HUDEP-2 (cell line): ENCODE results near the gene PPWD1.
"Not testable (repeated sequence)": the region's sequence is repeated elsewhere in the genome, so short reads cannot be mapped to it uniquely, and the experiment has no call there.

Experiments used
- DNase-seq, 76 experiments: peaks; one replicate each; lab custom pipeline; 2025; ENCODE audit not compliant: unreplicated experiment in 76 of 76; lab: John Stamatoyannopoulos, UW

PPWD1 gene

GRCh38 chr5:65562731-65563701 lies at the start of gene PPWD1, which contains the start of gene CENPK:
Gene PPWD1, plus strand, starts transcription at chr5:65563296. Its CDS starts 15 bp downstream, at chr5:65563311.
Gene CENPK, minus strand, starts transcription at chr5:65563168. Its CDS starts 8,261 bp downstream, at chr5:65554907.
- peak in 75 of 76 experiments; percentile 47 to 95 (median 90) for DNase-seq

- no peak for DNase-seq
These were observed 37.4 kb upstream of the PPWD1 start for GRCh38 chr5:65525726-65526125.

- no peak for DNase-seq
These were observed 32.2 kb upstream of the PPWD1 start for GRCh38 chr5:65530904-65531303.

GRCh38 chr5:65535529-65535987 lies 27.5 kb upstream of the PPWD1 start:
- no peak for DNase-seq

GRCh38 chr5:65539827-65540226 lies 23.3 kb upstream of the PPWD1 start:
- DNase-seq, result peak in 12 of 76 experiments; percentile 3 to 49 (median 13)

GRCh38 chr5:65544473-65544872 lies 18.6 kb upstream of the PPWD1 start:
- no peak for DNase-seq

- DNase-seq, result no peak
These were observed 17.0 kb upstream of the PPWD1 start for GRCh38 chr5:65546141-65546540.

- no peak for DNase-seq
These were observed 14.8 kb upstream of the PPWD1 start for GRCh38 chr5:65548281-65548680.

GRCh38 chr5:65553941-65554340 lies 9.2 kb upstream of the PPWD1 start:
- no peak for DNase-seq

- DNase-seq, result no peak
These were observed 7.8 kb upstream of the PPWD1 start for GRCh38 chr5:65555287-65555686.

- no peak for DNase-seq
These were observed 6.9 kb upstream of the PPWD1 start for GRCh38 chr5:65556181-65556580.

- DNase-seq, result no peak
These were observed 6.4 kb upstream of the PPWD1 start for GRCh38 chr5:65556718-65557117.

- DNase-seq, result no peak
These were observed 681 bp downstream of the PPWD1 start for GRCh38 chr5:65563777-65564176.

- DNase-seq, result no peak
These were observed 3.4 kb downstream of the PPWD1 start for GRCh38 chr5:65566505-65566904.

- DNase-seq, result no peak
These were observed 7.6 kb downstream of the PPWD1 start for GRCh38 chr5:65570598-65571226.

- no peak for DNase-seq
These were observed 14.0 kb downstream of the PPWD1 start for GRCh38 chr5:65577141-65577540.

GRCh38 chr5:65588694-65589093 lies 25.6 kb downstream of the PPWD1 start:
- DNase-seq, result no peak

- DNase-seq, result not testable (repeated sequence)
These were observed 38.7 kb downstream of the PPWD1 start for GRCh38 chr5:65601761-65602160.

- no peak for DNase-seq
These were observed 48.4 kb downstream of the PPWD1 start for GRCh38 chr5:65611524-65611923.

GRCh38 chr5:65612298-65612907 lies 49.3 kb downstream of the PPWD1 start:
- no peak for DNase-seq

GRCh38 chr5:65620021-65620420 lies 56.9 kb downstream of the PPWD1 start:
- no peak for DNase-seq
